CD4-positive, CD25-positive, alpha-beta regulatory T cell (primary cell): ENCODE results near the gene LRRC8B. TPM values are rescaled to one million over a fixed set of nuclear protein-coding genes. Genes with fewer than 3 reads are reported as not detected.
"Not testable (repeated sequence)": the region's sequence is repeated elsewhere in the genome, so short reads cannot be mapped to it uniquely, and the experiment has no call there.

Experiments
- ATAC-seq, 2 donors: fragments of 150-1000 bp; cut with Tn5 transposase; one replicate each; pipeline ENCODE4 v1.10.0; 2021; ENCODE audit warnings: low read depth in 2 of 2, moderate number of reproducible peaks in 2 of 2, moderate library complexity in 1 of 2
- DNase-seq, 3 donors: peaks; one replicate each; pipeline versions ENCODE4 v3.0.0 to v3.0.0-alpha.2; 2012 to 2022; ENCODE audit warnings: mixed read lengths in 1 of 3
- H3K27ac ChIP-seq: one replicate; pipeline ENCODE4 v1.7.0; 2013; ENCODE audit warnings: mild to moderate bottlenecking, low read length; ENCODE audit not compliant: insufficient read depth, poor library complexity, severe bottlenecking
- H3K27me3 ChIP-seq: one replicate; pipeline ENCODE4 v1.7.0; 2013; ENCODE audit warnings: low read length; ENCODE audit not compliant: control insufficient read depth, insufficient read depth
- H3K36me3 ChIP-seq: one replicate; pipeline ENCODE4 v1.7.0; 2013; ENCODE audit warnings: mild to moderate bottlenecking, low read length, moderate library complexity; ENCODE audit not compliant: control insufficient read depth, insufficient read depth
- H3K4me1 ChIP-seq: 2 replicates; pipeline ENCODE4 v1.7.0; 2013; ENCODE audit warnings: mild to moderate bottlenecking, low read length; ENCODE audit not compliant: insufficient read depth, control insufficient read depth, poor library complexity, severe bottlenecking
- H3K4me3 ChIP-seq: one replicate; pipeline ENCODE4 v1.7.0; 2013; ENCODE audit warnings: low read depth, mild to moderate bottlenecking, low read length, moderate library complexity
- H3K9me3 ChIP-seq, 2 experiments: 1 replicate in 1 of 2; 2 replicates in 1 of 2; pipeline ENCODE4 v1.7.0; 2013; ENCODE audit warnings: low read length in 2 of 2, mild to moderate bottlenecking in 1 of 2, moderate library complexity in 1 of 2; ENCODE audit not compliant: control insufficient read depth in 2 of 2
- H3K27ac Mint-ChIP-seq, 3 donors: one replicate each; pipeline ENCODE4 v1.8.0; 2020 to 2022; ENCODE audit warnings: mild to moderate bottlenecking in 3 of 3, mixed read lengths in 3 of 3, moderate library complexity in 2 of 3
- H3K27me3 Mint-ChIP-seq: one replicate; pipeline ENCODE4 v1.8.0; 2022; ENCODE audit warnings: mild to moderate bottlenecking, mixed read lengths
- H3K36me3 Mint-ChIP-seq: one replicate; pipeline ENCODE4 v1.8.0; 2020; ENCODE audit warnings: mixed read lengths
- H3K4me1 Mint-ChIP-seq, 4 donors: one replicate each; pipeline ENCODE4 v1.8.0; 2020 to 2022; ENCODE audit warnings: mixed read lengths in 4 of 4, mild to moderate bottlenecking in 1 of 4
- H3K4me3 Mint-ChIP-seq, 4 donors: one replicate each; pipeline ENCODE4 v1.8.0; 2020 to 2022; ENCODE audit warnings: mild to moderate bottlenecking in 4 of 4, mixed read lengths in 4 of 4, moderate library complexity in 3 of 4
- H3K9me3 Mint-ChIP-seq, 7 donors: one replicate each; pipeline ENCODE4 v1.8.0; 2020 to 2022; ENCODE audit warnings: mixed read lengths in 7 of 7, mild to moderate bottlenecking in 3 of 7, moderate library complexity in 2 of 7
- polyA plus RNA-seq, 4 donors: library from polyadenylated mRNA; unstranded; fragments of 300-500 nt; fragmentation: Illumina TruSeq; gene quantifications; one replicate each; pipeline ENCODE4 v1.2.3, GENCODE V29; 2021
- total RNA-seq: library from RNA; stranded (reverse); gene quantifications from one replicate; pipeline ENCODE4 v1.2.3, GENCODE V29; 2022

The LRRC8B gene
- total and polyA plus RNA-seq, 5 donors from 2014 or later: 8.9 to 20.4 (median 19.1) TPM

DNA sequence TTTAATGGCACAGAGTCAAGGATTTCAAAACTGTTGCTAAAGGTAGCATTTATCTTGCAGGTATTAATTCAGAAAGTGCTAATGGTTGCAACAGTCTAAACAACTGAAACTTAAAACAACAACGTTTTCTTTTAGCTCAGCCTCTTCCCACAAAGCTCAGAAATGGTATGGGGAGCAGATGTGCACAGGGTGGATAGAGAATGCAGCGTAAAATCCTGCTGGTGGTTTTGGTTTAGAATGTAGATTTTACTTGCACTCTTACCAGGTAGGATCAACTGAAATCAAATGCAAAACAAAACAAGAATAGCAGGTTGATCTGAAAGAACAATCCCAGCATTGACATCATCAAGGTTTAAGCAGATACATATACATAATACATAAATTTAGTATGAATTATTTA is 104.5 kb downstream of the LRRC8B start:
- H3K27ac Mint-ChIP-seq: peak overlapping the region; percentile 80 to 96 (median 95)
- no peaks in the 10 kb centered on the region for H3K27me3 ChIP-seq
- peak overlapping the region; percentile 44 to 100 (median 66) for H3K4me3 Mint-ChIP-seq
- peaks cover 40 to 80% (median 61%) of the 10 kb centered on the region in 4 donors for H3K4me1 Mint-ChIP-seq
- peaks cover 17% of the 10 kb centered on the region for H3K36me3 Mint-ChIP-seq
- ATAC-seq (no peak), DNase-seq (no peak)
- H3K4me3 ChIP-seq: peak overlapping the region; percentile 61
- H3K27me3 Mint-ChIP-seq: no peaks in the 10 kb centered on the region
- H3K36me3 ChIP-seq: peaks cover 2% of the 10 kb centered on the region
- H3K4me1 ChIP-seq: peaks cover 60% of the 10 kb centered on the region
- H3K27ac ChIP-seq: peak overlapping the region; percentile 94
- no peaks in the 10 kb centered on the region for H3K9me3 ChIP-seq
- no peaks in the 10 kb centered on the region for H3K9me3 Mint-ChIP-seq

DNA sequence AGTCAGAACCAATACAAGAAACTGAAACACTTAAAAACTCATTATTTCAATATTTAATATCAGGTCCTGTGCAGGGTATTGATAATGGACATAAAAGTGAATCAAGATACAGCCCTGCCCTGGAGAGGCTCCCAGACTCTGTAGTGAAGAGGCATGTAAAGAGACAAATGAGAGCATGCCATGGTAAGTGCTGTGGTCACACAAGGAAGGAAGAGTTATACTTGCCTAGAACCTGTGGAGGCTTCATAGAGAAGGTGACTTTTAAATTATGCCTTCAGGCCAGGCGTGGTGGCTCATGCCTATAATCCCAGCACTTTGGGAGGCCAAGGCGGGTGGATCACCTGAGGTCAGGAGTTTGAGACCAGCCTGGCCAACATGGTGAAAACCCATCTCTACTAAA is 105.0 kb downstream of the LRRC8B start:
- Mint-ChIP-seq H3K36me3 (peaks cover 17% of the 10 kb centered on the region), H3K4me1 (peaks cover 40 to 76% (median 62%) of the 10 kb centered on the region in 4 donors)
- DNase-seq: not testable (repeated sequence)

DNA sequence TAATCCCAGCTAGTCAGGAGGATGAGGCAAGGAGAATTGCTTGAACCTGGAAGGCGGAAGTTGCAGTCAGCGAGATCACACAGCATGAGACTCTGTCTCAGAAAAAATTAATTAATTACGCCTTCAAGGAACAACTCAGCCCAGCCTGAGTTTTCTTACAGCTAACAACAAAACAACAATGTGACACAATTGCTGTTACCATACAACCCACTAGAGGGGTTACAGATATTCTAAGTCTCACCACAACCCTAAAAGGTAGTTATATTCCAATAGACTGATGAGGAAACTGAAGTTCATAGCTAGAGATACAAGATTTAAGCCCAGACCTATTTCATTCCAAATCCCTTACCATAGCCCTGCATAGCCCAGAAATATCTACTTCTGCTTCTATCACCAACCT is 105.4 kb downstream of the LRRC8B start:
- DNase-seq (no peak), ATAC-seq (no peak)
- no peaks in the 10 kb centered on the region for H3K27me3 Mint-ChIP-seq
- Histone ChIP-seq H3K9me3 (no peaks in the 10 kb centered on the region), H3K27me3 (no peaks in the 10 kb centered on the region), H3K4me1 (peaks cover 66% of the 10 kb centered on the region), H3K4me3 (peak overlapping the region; percentile 81), H3K36me3 (no peaks in the 10 kb centered on the region), H3K27ac (peak overlapping the region; percentile 94)
- H3K27ac Mint-ChIP-seq: peak overlapping the region; percentile 37 to 95 (median 39)
- H3K4me1 Mint-ChIP-seq: peaks cover 40 to 73% (median 63%) of the 10 kb centered on the region in 4 donors
- H3K36me3 Mint-ChIP-seq: peaks cover 13% of the 10 kb centered on the region
- no peaks in the 10 kb centered on the region for H3K9me3 Mint-ChIP-seq
- peak overlapping the region; percentile 46 to 100 (median 92) for H3K4me3 Mint-ChIP-seq

More for the DNA sequence above, 105.0 kb downstream of the LRRC8B start:
- ATAC-seq, H3K27me3 ChIP-seq, H3K36me3 ChIP-seq, H3K9me3 Mint-ChIP-seq, H3K27me3 Mint-ChIP-seq, H3K9me3 ChIP-seq: not testable (repeated sequence)
- peak overlapping the region; percentile 46 to 100 (median 77) for H3K4me3 Mint-ChIP-seq
- H3K27ac ChIP-seq: peak overlapping the region; percentile 94
- peak overlapping the region; percentile 61 for H3K4me3 ChIP-seq
- peak overlapping the region; percentile 68 to 96 (median 95) for H3K27ac Mint-ChIP-seq
- H3K4me1 ChIP-seq: peaks cover 62% of the 10 kb centered on the region

DNA sequence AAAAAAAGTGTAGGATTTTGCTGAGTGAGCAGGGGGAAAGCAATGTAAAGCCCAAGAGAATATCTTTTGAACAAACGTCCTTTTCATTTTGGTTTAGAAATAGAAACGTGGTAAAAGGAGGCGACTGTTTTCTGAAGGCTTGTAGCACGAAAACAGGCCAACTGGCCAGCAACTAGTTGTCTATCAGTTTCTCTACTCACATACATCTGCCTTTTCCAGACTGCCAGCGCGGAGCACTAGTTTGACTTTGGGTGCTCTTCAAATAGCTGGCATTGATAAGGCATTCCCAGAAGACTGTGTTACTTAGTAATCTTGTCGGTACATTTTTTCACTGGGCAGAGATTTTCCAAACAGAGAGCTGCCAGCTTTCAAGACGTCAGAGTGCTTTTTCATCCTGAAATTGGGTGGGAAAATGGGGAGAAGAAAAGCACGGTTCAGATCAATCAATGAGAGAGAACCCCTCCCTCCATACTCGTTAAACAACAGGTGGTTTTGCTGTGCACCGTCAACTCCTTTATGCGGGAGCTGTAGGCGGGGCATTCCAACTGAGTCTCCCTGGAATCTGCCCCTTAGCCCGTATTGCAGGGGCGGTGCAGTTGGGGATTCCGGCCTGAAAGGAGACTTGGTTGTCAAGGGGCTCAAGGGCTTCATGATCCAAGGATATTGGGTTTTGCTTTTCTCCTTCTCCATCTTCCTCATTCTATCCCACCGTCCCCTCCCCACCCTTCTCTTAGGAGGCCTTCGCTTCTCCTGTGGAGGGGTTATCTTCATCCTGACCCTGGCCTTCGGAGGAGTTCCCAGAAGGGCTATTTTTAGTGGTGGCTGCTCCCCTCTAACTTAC is 107.4 kb downstream of the LRRC8B start:
- no peaks in the 10 kb centered on the region for H3K36me3 ChIP-seq
- ATAC-seq (no peak), DNase-seq (no peak)
- Mint-ChIP-seq H3K4me3 (peak overlapping the region; percentile 89 to 100 (median 96)), H3K36me3 (peaks cover 10% of the 10 kb centered on the region), H3K9me3 (no peaks in the 10 kb centered on the region), H3K27me3 (no peaks in the 10 kb centered on the region), H3K4me1 (peaks cover 47 to 73% (median 62%) of the 10 kb centered on the region in 4 donors), H3K27ac (peak overlapping the region; percentile 95 to 99 (median 97))
- H3K4me1 ChIP-seq: peaks cover 76% of the 10 kb centered on the region
- H3K27me3 ChIP-seq: no peaks in the 10 kb centered on the region
- no peaks in the 10 kb centered on the region for H3K9me3 ChIP-seq
- H3K4me3 ChIP-seq: peak overlapping the region; percentile 81
- H3K27ac ChIP-seq: peak overlapping the region; percentile 94

DNA sequence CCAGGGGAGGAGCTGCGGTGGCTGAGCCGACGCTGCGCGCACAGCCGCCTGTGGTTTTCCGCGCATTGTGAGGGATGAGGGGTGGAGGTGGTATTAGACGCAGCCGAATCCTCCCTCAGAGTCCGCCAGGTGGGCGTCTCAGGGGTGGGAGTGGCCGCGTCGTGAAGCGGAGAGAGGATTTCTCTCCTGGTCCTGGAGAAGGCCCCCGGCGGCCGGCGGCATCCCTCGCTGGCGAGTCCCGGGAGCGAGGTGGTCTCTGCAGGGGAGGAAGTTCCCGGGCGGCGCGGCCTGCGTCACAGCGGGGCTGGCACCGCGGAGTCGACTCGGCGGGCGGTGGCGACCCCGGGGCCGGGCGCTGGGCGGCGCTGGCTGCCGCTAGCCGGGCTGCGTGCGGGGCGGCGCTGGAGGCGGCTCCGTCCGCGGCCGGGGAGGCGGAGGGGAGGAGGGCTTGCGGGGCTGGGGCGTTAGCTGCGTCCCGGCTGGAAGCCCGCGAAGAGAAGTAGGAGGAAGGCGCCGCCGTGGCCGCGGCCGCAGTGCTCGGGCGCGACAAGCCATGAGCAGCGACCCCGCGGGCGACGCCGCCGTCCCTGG is 108.1 kb downstream of the LRRC8B start, which contains the start of gene LRRC8C:
TSS of gene LRRC8C (plus strand) at position 464 of the 591 bp plus-strand sequence. CDS start 53,354 bp downstream, outside the sequence.
- Histone ChIP-seq H3K36me3 (peaks cover 2% of the 10 kb centered on the region), H3K27ac (peak within 1 kb of the TSS; percentile 94), H3K4me1 (peaks cover 74% of the 10 kb centered on the region), H3K9me3 (no peaks in the 10 kb centered on the region), H3K27me3 (no peaks in the 10 kb centered on the region), H3K4me3 (peak within 1 kb of the TSS; percentile 99)
- H3K36me3 Mint-ChIP-seq: peaks cover 15% of the 10 kb centered on the region
- DNase-seq: peak; percentile 79 to 92 (median 89)
- H3K4me1 Mint-ChIP-seq: peaks cover 48 to 73% (median 63%) of the 10 kb centered on the region in 4 donors
- no peaks in the 10 kb centered on the region for H3K9me3 Mint-ChIP-seq
- peak; percentile 83 to 85 for ATAC-seq
- H3K4me3 Mint-ChIP-seq: peak within 1 kb of the TSS; percentile 96 to 100 (median 98)
- no peaks in the 10 kb centered on the region for H3K27me3 Mint-ChIP-seq
- H3K27ac Mint-ChIP-seq: peak within 1 kb of the TSS; percentile 95 to 99 (median 98)

DNA sequence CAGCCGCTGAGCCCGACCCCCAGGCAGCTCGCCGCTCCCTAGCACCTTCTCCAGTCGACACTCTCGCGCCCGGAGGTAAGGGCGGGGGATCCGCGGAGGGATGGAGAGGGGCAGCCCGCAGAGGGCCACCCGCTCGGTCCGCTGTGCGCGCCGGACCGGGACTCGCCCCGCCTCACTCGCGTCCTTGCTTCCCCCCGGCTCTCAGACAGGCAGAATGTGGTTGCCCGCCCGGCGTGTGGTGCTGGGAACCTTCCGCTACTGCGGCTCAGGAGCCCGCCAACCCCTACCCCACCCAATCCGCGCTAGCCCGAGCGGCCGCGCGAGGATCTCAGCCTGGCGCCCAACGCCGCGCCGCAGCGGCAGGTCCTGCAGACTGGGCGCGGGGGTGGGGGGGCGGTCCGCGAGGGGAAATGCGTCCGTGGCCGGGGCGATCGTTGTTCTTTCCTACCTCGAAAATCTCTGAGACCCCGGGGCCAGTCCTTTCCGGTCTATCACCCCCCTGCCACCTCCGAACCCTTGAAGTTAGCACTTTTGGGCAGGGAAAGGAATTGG is 108.7 kb downstream of the LRRC8B start:
- H3K4me1 ChIP-seq: peaks cover 75% of the 10 kb centered on the region
- no peaks in the 10 kb centered on the region for H3K27me3 ChIP-seq
- H3K36me3 ChIP-seq: peaks cover 4% of the 10 kb centered on the region
- Mint-ChIP-seq H3K27me3 (no peaks in the 10 kb centered on the region), H3K4me3 (peak overlapping the region; percentile 96 to 98 (median 98)), H3K4me1 (peaks cover 48 to 73% (median 63%) of the 10 kb centered on the region in 4 donors), H3K27ac (peak overlapping the region; percentile 92 to 98 (median 96)), H3K9me3 (no peaks in the 10 kb centered on the region), H3K36me3 (peaks cover 14% of the 10 kb centered on the region)
- peak overlapping the region; percentile 94 for H3K27ac ChIP-seq
- no peaks in the 10 kb centered on the region for H3K9me3 ChIP-seq
- peak; percentile 35 for ATAC-seq
- peak overlapping the region; percentile 99 for H3K4me3 ChIP-seq
- peak; percentile 55 to 80 (median 64) for DNase-seq

DNA sequence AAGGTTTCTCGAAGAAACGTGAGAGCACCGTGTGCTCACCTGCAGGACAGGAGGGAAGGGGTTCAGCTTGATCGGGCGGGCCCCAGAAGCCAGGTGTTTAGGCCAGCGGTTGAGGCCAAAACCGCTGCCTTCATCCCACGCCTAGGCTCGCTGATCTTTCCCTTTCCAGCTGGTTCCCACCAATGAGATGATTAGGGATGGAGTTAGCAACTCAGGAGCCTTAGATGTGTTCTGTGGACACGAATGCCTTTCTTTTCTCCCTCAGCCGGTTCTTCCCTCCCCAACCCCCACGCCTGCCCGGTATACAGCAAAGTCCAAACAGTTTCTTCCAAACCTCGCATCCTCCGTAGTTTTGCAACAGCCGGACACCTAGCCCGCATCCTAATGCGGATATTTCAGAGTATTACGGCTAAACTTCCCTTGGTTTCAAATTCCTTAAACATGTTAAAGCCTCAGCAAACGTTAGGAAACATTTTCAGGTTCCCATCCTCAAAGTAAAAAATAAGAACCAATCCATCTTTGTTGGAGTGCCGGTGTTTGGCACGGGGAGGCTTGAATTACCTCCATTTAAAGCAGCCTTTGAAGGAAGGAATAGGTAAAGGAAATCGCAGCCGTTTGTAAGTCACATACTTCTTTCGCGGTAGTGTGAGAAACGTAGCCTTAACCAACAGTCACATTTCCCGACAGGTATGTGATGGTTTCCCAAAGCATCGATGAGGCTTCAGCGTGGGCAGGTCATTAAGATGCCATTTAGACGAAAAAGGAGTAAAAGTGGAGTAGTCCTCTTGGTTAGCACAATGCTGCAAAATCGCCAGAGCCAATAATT is 109.4 kb downstream of the LRRC8B start:
- no peak for ATAC-seq
- Mint-ChIP-seq H3K36me3 (peaks cover 8% of the 10 kb centered on the region), H3K27me3 (no peaks in the 10 kb centered on the region), H3K9me3 (no peaks in the 10 kb centered on the region), H3K4me1 (peaks cover 43 to 71% (median 57%) of the 10 kb centered on the region in 4 donors), H3K27ac (peak overlapping the region; percentile 92 to 98 (median 96)), H3K4me3 (peak overlapping the region; percentile 96 to 98 (median 98))
- Histone ChIP-seq H3K4me1 (peaks cover 74% of the 10 kb centered on the region), H3K27me3 (no peaks in the 10 kb centered on the region), H3K27ac (peak overlapping the region; percentile 94), H3K36me3 (peaks cover 4% of the 10 kb centered on the region), H3K9me3 (no peaks in the 10 kb centered on the region), H3K4me3 (peak overlapping the region; percentile 99)
- peak in 2 of 3 donors; percentile 33 to 47 for DNase-seq
